Stimulated activated CD4-positive, alpha-beta T cell treated with anti-CD3 and anti-CD28 coated beads, Interleukin-1b, Interleukin-23, amount 100 ng/mL, for 4 hours (primary cell): ENCODE data around the gene USP35.

Experiments used
- DNase-seq, 2 donors: peaks; one replicate each; pipeline ENCODE4 v3.0.0-alpha.2; 2020; ENCODE audit warnings: low read depth in 2 of 2

The USP35 gene

DNA sequence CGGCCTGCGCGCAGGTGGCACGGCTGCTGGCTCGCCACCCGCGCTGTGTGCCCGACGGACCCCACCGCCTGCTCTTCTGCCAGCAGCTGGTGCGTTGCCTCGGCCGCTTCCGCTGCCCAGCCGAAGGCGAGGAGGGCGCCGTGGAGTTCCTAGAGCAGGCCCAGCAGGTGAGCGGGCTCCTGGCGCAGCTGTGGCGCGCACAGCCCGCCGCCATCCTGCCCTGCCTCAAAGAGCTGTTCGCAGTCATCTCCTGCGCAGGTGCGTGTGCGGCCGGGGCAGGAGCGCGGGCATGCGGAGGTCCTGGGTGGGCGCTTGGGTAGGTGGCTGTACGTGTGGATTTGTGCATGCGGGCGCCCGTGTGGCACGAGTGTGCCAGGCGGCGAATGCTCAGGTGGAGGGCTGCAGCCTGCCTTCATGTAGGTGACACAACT lies 8.0 kb downstream of the USP35 start:
- no peak for DNase-seq

DNA sequence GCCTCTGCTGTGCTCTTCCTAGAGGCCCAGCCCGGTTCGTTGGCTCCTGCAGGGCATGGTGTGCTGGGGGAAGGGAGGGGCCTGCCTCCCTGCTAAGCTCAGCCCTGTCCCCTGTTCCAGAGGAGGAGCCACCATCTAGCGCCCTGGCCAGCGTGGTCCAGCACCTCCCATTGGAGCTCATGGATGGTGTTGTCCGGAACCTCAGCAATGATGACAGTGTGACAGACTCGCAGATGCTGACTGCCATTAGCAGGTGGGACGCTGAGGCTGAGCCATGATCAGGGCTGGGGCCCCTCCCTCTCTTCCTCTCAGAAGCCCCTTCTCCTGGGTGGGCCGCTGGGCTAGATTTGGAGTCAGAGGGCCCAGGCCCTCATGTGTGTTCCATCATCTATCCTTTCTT lies 9.1 kb downstream of the USP35 start:
- no peak for DNase-seq

- no peak for DNase-seq
These were observed 10.4 kb downstream of the USP35 start for GRCh38 chr11:78199015-78199652.

GRCh38 chr11:78199653-78200015 lies 10.9 kb downstream of the USP35 start:
- DNase-seq, result no peak

DNA sequence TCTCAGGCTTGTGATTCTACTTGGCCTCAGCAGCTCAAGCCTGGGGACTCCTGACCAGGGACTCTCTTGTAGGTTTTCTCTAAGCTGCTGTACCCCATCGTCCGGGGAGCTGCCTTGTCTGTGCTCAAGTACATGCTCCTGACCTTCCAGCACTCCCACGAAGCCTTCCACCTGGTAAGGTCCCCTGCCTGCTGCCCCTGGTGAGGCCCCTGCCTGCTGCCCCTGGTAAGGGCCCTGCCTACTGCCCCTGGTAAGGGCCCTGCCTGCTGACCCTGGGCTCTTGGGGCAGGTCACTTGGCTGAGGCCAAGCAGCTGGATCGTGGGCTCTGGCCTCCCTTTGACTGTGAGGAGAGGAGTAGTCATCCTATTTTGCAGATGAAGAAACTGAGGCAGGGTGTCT lies 11.3 kb downstream of the USP35 start:
- no peak for DNase-seq

DNA sequence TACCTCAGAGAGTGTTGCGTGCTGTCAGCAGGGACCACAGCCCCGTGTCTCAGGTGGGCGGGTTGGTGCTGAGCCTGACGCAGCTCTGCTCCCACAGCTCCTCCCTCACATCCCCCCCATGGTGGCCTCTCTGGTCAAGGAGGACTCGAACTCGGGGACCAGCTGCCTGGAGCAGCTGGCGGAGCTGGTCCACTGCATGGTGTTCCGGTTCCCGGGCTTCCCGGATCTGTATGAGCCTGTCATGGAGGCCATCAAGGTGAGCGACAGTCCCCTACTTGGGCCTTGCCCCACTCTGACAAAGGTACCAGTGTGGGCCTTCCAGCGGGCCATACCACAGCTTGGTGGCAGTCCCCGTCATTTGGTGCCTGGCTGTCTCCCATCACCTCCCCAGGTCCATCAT lies 11.8 kb downstream of the USP35 start:
- no peak for DNase-seq

- DNase-seq, result no peak
These were observed 12.5 kb downstream of the USP35 start for GRCh38 chr11:78201096-78201818.

- DNase-seq, result peak in 1 of 2 donors; percentile 37
These were observed 14.0 kb downstream of the USP35 start for GRCh38 chr11:78202733-78203167.

DNA sequence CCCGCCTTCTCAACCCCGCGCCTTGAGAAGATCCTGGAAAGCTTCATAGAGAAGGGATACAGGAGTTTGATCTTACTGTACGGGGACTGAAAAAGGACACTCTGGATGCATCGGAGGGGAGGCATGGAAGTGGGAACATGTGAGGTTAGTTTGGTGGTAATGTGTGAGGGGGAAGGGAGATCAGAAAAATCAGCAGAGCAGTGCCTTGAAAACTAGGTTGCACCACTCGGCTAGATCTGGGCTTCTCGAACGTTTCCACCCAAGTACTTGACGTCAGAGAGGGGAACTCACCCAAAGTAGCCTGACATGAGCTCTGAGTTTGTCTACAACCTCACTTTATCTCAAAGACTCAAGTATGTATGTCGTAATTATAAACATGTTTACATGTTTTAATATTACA lies 14.5 kb downstream of the USP35 start:
- peak in 1 of 2 donors; percentile 30 for DNase-seq

DNA sequence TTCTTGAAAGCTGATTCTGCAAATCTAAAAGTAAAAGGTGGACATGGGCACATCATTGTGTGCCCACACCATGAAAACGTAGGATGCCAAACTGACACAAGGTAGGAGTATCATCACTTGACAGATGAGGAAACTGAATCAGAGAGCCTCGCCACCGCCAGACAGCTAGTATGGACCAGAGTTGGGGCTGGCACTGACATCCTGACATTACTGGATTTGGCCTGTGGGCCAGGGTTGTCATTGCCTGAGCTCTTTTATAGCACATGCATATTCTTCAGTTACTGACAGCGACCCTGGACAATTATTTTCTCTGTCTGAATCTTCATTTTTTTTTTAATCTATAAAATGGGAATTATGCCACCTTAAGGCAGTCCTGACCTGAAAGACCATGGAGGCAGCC lies 16.5 kb downstream of the USP35 start:
- no peak for DNase-seq

- DNase-seq, result no peak
These were observed 17.0 kb downstream of the USP35 start for GRCh38 chr11:78205691-78206090.

- no peak for DNase-seq
These were observed 19.0 kb downstream of the USP35 start for GRCh38 chr11:78207532-78208256.

GRCh38 chr11:78208257-78209165 lies 19.8 kb downstream of the USP35 start:
- DNase-seq, result no peak

DNA sequence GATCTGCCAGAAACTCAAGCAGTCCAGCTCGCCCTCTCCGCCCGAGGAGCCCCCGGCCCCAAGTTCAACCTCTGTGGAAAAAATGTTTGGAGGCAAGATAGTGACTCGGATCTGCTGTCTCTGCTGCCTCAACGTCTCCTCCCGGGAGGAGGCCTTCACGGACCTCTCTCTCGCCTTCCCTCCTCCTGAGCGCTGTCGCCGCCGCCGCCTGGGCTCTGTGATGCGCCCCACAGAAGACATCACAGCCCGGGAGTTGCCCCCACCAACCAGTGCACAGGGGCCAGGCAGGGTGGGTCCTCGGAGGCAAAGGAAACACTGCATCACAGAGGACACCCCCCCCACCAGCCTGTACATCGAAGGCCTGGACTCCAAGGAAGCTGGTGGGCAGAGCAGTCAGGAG lies 20.8 kb downstream of the USP35 start:
- DNase-seq, result no peak

GRCh38 chr11:78210000-78210608 lies 21.4 kb downstream of the USP35 start:
- no peak for DNase-seq

DNA sequence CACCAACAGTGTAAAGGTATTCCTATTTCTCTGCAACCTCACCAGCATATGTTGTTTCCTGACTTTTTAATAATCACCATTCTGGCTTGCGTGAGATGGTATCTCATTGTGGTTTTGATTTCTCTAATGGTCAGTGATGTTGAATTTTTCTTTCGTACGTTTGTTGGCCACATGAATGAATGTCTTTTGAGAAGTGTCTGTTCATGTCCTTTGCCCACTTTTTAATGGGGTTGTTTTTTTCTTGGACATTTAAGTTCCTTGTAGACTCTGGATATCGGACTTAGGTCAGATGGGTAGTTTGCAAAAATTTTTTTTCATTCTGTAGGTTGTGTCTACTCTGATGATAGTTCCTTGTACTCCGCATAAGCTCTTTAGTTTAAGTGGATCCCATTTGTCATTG lies 22.8 kb downstream of the USP35 start:
- DNase-seq, result no peak

DNA sequence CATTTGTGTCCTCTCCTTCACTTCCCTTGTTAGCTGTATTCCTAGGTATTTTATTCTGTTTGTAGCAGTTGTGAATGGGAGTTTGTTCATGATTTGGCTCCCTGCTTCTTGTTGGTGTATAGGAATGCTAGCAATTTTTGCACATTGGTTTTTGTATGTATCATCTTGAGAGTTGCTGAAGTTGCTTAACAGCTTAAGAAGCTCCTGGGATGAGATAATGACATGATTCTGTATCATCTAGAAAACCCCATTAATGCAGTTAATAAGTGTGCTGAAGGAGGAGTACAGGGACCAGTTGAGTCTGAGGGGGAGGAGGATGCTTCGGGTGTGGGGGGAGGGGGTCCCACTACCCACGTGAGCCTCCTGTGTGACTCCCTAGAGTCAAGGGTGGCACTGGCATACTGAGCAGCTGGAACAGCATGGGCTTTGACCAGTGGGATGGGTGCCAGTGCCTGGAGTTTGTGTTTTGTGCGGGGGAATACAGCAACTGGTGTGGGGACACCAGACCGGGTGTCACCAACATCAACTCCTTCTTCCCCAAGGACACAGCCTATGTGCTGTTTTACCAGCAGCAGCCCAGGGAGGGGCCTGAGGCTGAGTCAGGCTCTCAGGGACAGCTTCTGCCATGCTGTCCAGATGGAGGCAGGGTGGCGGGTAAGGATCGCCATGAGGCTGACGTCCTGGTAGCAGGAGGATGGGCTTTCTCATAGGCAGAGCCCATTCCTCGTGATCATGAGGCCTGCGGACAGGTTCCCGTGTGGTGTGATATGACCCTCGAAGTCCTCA lies 24.1 kb downstream of the USP35 start:
- no peak for DNase-seq

- DNase-seq, result no peak
These were observed 25.0 kb downstream of the USP35 start for GRCh38 chr11:78213526-78214330.

DNA sequence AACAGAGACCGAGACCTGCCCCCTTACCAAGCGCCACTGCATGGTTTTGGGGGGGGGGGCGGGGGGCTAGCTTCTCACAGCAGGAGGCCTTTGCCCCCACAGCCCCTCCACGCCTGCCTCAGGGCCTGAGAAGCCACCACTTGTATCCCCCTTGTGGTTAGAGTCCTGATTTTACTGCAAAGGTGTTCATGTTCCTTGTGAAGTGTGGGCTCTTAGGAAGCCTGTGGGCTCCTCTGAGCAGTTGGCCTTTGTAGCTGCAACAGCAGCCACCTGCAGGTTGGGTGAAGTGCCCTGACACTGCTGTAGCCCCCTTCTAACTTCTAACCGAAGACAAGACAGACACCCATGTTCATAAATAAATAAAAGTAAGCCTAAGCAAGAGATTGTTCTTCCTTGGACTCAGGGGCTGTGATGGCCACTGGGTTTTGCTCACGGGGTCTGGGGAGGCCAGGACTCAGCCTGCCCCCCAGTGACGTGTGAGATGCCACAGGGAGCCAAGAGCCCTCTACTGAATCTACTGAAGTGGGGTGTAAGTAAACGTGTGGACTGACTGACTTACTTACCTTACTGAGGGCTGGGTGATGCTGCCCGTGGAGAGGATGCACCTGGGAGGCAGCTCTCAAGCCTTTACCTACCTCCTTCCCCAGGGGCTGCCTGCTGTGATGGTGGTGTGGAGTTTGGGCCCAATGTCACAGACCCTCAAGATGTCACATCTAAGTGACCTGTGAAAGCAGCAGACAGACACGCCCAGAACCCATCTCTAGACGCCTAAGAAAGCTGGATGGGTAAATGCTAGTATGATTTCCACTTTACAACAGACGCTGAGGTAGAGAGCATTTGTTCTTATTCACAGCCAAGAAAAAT lies 25.8 kb downstream of the USP35 start:
- no peak for DNase-seq
